Spleen (tissue), 7 donors: ENCODE measurements around the gene IL31.

Experiments
- POLR2A ChIP-seq, 3 donors: fragments of 450-650 bp; IDR thresholded peaks; one replicate each; pipeline ENCODE4 v1.5.1; 2017; ENCODE audit warnings: antibody characterized with exemption in 3 of 3, mild to moderate bottlenecking in 1 of 3
- POLR2AphosphoS5 ChIP-seq, 3 donors: sonication (generic); formaldehyde crosslinking; IDR thresholded peaks; one replicate each; pipeline ENCODE4 v1.5.1; 2017; ENCODE audit warnings: antibody characterized with exemption in 3 of 3
- TF ChIP-seq, protein P1 (sequence below), 11 experiments: fragments of 200-600 bp in 7 of 11; fragments of 450-650 bp in 4 of 11; sonication (generic) in 4 of 11; IDR thresholded peaks in 8 of 11; conservative IDR thresholded peaks in 3 of 11; 1 replicate in 7 of 11; 2 replicates in 4 of 11; pipeline versions ENCODE4 v1.4.0 to v1.8.0; 2016 to 2021; ENCODE audit warnings: antibody characterized with exemption in 11 of 11, inconsistent platforms in 4 of 11, mild to moderate bottlenecking in 1 of 11
- donor health status: DM: no; HTN: no; CAD: no; lungs with moderate emphysema.
- donor health status: DM: no; HTN: no; CAD: no.
- donor health status: DM: no; HTN: no; CAD: no.

DNA sequence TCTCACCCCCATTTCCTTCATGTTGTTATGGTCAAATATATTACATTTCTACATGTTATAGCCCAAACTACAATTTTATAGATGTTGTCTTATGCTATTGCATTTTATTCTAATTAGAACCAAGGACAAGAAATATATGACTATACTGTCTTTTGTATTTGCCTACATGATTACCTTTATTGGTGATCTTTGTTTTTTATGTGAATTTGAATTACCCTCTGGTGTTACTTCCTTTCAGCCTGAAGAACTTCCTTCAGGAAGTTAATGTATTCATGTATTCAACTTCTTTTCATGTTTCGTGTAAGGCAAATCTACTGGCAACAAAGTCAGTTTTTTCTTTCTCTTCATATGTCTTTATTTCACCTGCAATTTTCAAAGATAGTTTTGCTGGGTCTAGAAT, 20.8 kb upstream of the IL31 start:
- TF ChIP-seq POLR2AphosphoS5 (IDR thresholded peaks at IDR 0.05) (no peak), POLR2A (IDR thresholded peaks at IDR 0.05) (no peak)
- TF ChIP-seq, protein P1, sequence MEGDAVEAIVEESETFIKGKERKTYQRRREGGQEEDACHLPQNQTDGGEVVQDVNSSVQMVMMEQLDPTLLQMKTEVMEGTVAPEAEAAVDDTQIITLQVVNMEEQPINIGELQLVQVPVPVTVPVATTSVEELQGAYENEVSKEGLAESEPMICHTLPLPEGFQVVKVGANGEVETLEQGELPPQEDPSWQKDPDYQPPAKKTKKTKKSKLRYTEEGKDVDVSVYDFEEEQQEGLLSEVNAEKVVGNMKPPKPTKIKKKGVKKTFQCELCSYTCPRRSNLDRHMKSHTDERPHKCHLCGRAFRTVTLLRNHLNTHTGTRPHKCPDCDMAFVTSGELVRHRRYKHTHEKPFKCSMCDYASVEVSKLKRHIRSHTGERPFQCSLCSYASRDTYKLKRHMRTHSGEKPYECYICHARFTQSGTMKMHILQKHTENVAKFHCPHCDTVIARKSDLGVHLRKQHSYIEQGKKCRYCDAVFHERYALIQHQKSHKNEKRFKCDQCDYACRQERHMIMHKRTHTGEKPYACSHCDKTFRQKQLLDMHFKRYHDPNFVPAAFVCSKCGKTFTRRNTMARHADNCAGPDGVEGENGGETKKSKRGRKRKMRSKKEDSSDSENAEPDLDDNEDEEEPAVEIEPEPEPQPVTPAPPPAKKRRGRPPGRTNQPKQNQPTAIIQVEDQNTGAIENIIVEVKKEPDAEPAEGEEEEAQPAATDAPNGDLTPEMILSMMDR (IDR thresholded peaks at IDR 0.05 in 8 of 11, conservative IDR thresholded peaks at IDR 0.05 in 3 of 11), result no peak
